C4-2B (cell line): Measurements from ENCODE around the gene TRAFD1.
"Not testable (repeated sequence)": the region's sequence is repeated elsewhere in the genome, so short reads cannot be mapped to it uniquely, and the experiment has no call there.

Experiments
- H3K27ac ChIP-seq: fragments of 450-650 bp; 2 replicates; pipeline ENCODE4 v1.5.1; 2017
- CTCF ChIP-seq: fragments of 450-650 bp; conservative IDR thresholded peaks from 2 replicates; pipeline ENCODE4 v1.5.1; 2017; ENCODE audit warnings: mild to moderate bottlenecking
- ZFX ChIP-seq: fragments of 450-650 bp; IDR thresholded peaks from 2 replicates; pipeline ENCODE4 v1.6.1; 2017

The TRAFD1 gene

GRCh38 chr12:112102127-112102526 is 23.2 kb upstream of the TRAFD1 start:
- TF ChIP-seq ZFX, result no peak
- H3K27ac ChIP-seq, result no peak overlapping the region

- not testable (repeated sequence) for H3K27ac ChIP-seq
Measured at GRCh38 chr12:112102746-112103145, 22.6 kb upstream of the TRAFD1 start.

GRCh38 chr12:112103758-112104503 is 21.4 kb upstream of the TRAFD1 start:
- no peak overlapping the region for H3K27ac ChIP-seq
- no peak for TF ChIP-seq CTCF
- TF ChIP-seq ZFX, result no peak

GRCh38 chr12:112105891-112106290 is 19.5 kb upstream of the TRAFD1 start:
- TF ChIP-seq CTCF (no peak), ZFX (no peak)
- H3K27ac ChIP-seq, result no peak overlapping the region

- TF ChIP-seq CTCF (no peak), ZFX (no peak)
- H3K27ac ChIP-seq, result peak overlapping the region; percentile 83
Measured at GRCh38 chr12:112107306-112108201, 17.8 kb upstream of the TRAFD1 start.

- TF ChIP-seq ZFX (peak; percentile 100), CTCF (no peak)
- peak within 1 kb of the TSS; percentile 83 for H3K27ac ChIP-seq
Measured at GRCh38 chr12:112108202-112109079, 16.9 kb upstream of the TRAFD1 start, which contains the start of gene NAA25. NAA25 (minus strand) TSS chr12:112108783; CDS start chr12:112108773, 10 bp downstream.

GRCh38 chr12:112110787-112111662 is 14.3 kb upstream of the TRAFD1 start:
- H3K27ac ChIP-seq, result not testable (repeated sequence)

- H3K27ac ChIP-seq, result peak overlapping the region; percentile 8; the same call in 1 of the 2 replicates
- TF ChIP-seq ZFX, result no peak
- no peak for TF ChIP-seq CTCF
Measured at GRCh38 chr12:112111931-112112330, 13.4 kb upstream of the TRAFD1 start.
